HEK293 (cell line): Measurements from ENCODE around the gene RIMBP3C.

Source experiments
- HIC1 ChIP-seq: fragments of 450-650 bp; formaldehyde crosslinking; IDR thresholded peaks from 2 replicates; pipeline ENCODE4 v1.5.1; 2016; ENCODE audit warnings: missing biosample characterization, missing genetic modification characterization
- YY2 ChIP-seq: fragments of 450-650 bp; formaldehyde crosslinking; IDR thresholded peaks from 2 replicates; pipeline ENCODE4 v1.5.1; 2016; ENCODE audit warnings: missing biosample characterization, missing genetic modification characterization
- ZNF280D ChIP-seq: fragments of 450-650 bp; formaldehyde crosslinking; IDR thresholded peaks from 2 replicates; pipeline ENCODE4 v1.5.1; 2016; ENCODE audit warnings: missing biosample characterization, missing genetic modification characterization

- TF ChIP-seq HIC1 (tag by site-specific recombination) (no peak), YY2 (tag by site-specific recombination) (no peak), ZNF280D (tag by site-specific recombination) (no peak)
Measured at GRCh38 chr22:21599053-21599893, 48.0 kb upstream of the RIMBP3C start.
